AG09319 (cell line): ENCODE results near the gene ARHGAP25.

Experiments
- DNase-seq: peaks from one replicate; pipeline ENCODE4 v3.0.0-alpha.2; 2010; ENCODE audit warnings: low read depth; ENCODE audit errors: extremely low read depth
- CTCF ChIP-seq: IDR thresholded peaks from 2 replicates; pipeline ENCODE4 v1.5.1; 2011; ENCODE audit warnings: low read depth, mild to moderate bottlenecking, inconsistent platforms, low read length, moderate library complexity

ARHGAP25 gene

DNA sequence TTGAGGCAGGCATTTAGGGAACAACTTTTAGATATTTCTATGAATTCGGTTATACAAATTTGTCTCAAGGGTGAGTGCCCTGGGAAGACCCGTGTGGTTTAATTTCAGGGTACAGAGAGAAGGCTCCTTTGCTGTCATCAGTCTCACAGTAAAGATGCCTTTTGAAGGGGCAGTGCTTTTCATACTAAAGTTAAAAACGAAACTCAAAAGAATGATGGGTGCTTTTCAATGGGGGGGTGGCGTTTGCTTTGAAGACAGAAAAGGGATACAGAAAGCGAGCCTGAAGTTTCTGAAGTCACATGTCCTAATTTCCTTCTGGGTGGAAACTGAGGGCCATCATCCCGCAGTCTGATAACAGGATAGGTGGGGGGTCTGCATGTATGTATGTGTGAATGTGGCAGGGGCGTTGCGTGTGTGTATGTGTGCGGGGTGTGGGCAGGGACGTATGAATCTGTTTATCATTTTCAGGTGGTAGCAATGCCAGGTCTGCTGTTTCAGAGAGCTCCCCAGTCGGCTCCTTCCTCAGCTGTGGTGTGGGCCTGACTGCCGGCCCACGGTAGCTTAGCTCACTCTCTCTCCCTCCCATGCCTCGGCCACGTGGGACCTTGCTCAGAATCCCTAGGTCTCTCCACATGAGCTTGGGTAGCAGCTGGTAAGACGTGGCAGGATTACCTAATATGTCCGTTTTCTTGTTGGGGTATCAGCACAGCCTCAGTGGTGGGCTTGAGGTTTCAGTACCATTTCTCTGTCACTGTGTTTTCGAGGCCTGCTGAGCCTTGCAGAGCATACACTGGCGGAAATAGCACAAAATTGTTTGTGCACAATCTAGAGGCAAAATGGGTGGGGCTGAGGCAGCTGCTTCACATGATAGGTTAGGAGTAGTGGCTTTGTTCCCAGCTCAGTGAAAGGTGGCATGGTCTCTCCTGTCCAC lies 32.7 kb downstream of the ARHGAP25 start:
- no peak for TF ChIP-seq CTCF
- DNase-seq = no peak

DNA sequence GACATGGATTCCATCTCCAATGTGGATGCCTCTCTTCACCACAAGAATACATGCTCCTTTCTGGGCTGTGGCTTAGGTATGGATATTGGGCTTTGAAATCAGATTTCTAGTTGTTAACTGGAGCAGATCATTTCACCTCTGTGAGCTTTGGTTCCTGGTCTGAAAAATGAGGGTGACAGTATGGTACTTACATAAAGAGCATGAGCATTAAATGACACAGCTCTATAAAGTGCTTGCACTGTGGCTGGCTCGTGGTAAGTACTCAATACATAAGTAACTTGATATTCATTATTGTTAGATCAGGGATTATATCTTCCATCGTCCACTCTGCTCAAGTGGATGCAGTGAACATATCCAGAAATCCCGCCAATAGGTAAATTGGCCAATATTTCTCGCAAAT lies 33.4 kb downstream of the ARHGAP25 start:
- no peak for TF ChIP-seq CTCF
- DNase-seq = no peak

GRCh38 chr2:68768461-68768860 lies 33.9 kb downstream of the ARHGAP25 start:
- TF ChIP-seq CTCF = no peak
- DNase-seq = no peak

GRCh38 chr2:68768951-68769350 lies 34.3 kb downstream of the ARHGAP25 start:
- no peak for DNase-seq
- TF ChIP-seq CTCF = no peak

- no peak for DNase-seq
- no peak for TF ChIP-seq CTCF
These were observed 35.1 kb downstream of the ARHGAP25 start for GRCh38 chr2:68769586-68770270.

GRCh38 chr2:68770271-68771111 lies 35.9 kb downstream of the ARHGAP25 start:
- DNase-seq = no peak
- TF ChIP-seq CTCF = no peak
